Fibroblast of lung (primary cell): ENCODE data around the gene FBXO17. TPM values are rescaled to one million over a fixed set of nuclear protein-coding genes. Genes with fewer than 3 reads are reported as not detected.

Experiments used
- DNase-seq, 2 donors: peaks; one replicate each; pipeline versions ENCODE4 v3.0.0 to v3.0.0-alpha.2; 2010; ENCODE audit warnings: low read depth in 2 of 2
- H2AFZ ChIP-seq: 2 replicates; pipeline ENCODE4 v1.5.1; 2012; ENCODE audit warnings: low read length, control low read depth, inconsistent platforms
- H3K27ac ChIP-seq: 2 replicates; pipeline ENCODE4 v1.5.1; 2011; ENCODE audit warnings: low read length, control low read depth; ENCODE audit not compliant: insufficient read depth
- H3K27me3 ChIP-seq: 2 replicates; pipeline ENCODE4 v1.5.1; 2011; ENCODE audit warnings: mild to moderate bottlenecking, low read length; ENCODE audit not compliant: control insufficient read depth, insufficient read depth
- H3K36me3 ChIP-seq: 2 replicates; pipeline ENCODE4 v1.5.1; 2011; ENCODE audit warnings: low read length; ENCODE audit not compliant: control insufficient read depth, insufficient read depth
- H3K4me1 ChIP-seq: 2 replicates; pipeline ENCODE4 v1.5.1; 2011; ENCODE audit warnings: low read length; ENCODE audit not compliant: control insufficient read depth, insufficient read depth; ENCODE audit errors: extremely low read depth
- H3K4me2 ChIP-seq: 2 replicates; pipeline ENCODE4 v1.5.1; 2011; ENCODE audit warnings: low read length, control low read depth; ENCODE audit not compliant: insufficient read depth; ENCODE audit errors: extremely low read depth
- H3K4me3 ChIP-seq, 4 experiments: fragments of 200-600 bp in 1 of 4; sonication (generic) in 1 of 4; replicated peaks in 1 of 4; 2 replicates each; pipeline ENCODE4 v1.5.1; 2011 to 2016; ENCODE audit warnings: low read length in 4 of 4, low read depth in 3 of 4, mild to moderate bottlenecking in 3 of 4, control low read depth in 2 of 4, inconsistent platforms in 1 of 4, mixed read lengths in 1 of 4; ENCODE audit not compliant: insufficient read depth in 1 of 4; ENCODE audit errors: control extremely low read depth in 1 of 4
- H3K79me2 ChIP-seq: 2 replicates; pipeline ENCODE4 v1.5.1; 2012; ENCODE audit warnings: mild to moderate bottlenecking, low read length, inconsistent platforms; ENCODE audit not compliant: control insufficient read depth, insufficient read depth
- H3K9ac ChIP-seq: 2 replicates; pipeline ENCODE4 v1.5.1; 2011; ENCODE audit warnings: mild to moderate bottlenecking, low read length, control low read depth; ENCODE audit not compliant: insufficient read depth
- H3K9me3 ChIP-seq: 2 replicates; pipeline ENCODE4 v1.5.1; 2012; ENCODE audit warnings: low read depth, low read length; ENCODE audit not compliant: control insufficient read depth, insufficient read depth
- H4K20me1 ChIP-seq: 2 replicates; pipeline ENCODE4 v1.5.1; 2011; ENCODE audit warnings: low read length; ENCODE audit not compliant: control insufficient read depth, insufficient read depth; ENCODE audit errors: extremely low read depth
- CTCF ChIP-seq, 2 donors: IDR thresholded peaks in 1 of 2; conservative IDR thresholded peaks in 1 of 2; 1 replicate in 1 of 2; 2 replicates in 1 of 2; pipeline ENCODE4 v1.5.1; 2011 to 2012; ENCODE audit warnings: low read length in 2 of 2, control low read depth in 1 of 2, inconsistent platforms in 1 of 2, low read depth in 1 of 2, mild to moderate bottlenecking in 1 of 2
- EZH2 ChIP-seq: IDR thresholded peaks from 2 replicates; pipeline ENCODE4 v1.5.1; 2012; ENCODE audit warnings: low read length, control low read depth, mild to moderate bottlenecking; ENCODE audit errors: missing control alignments
- polyA plus RNA-seq, 2 donors: library from polyadenylated mRNA; depleted of rRNA in 1 of 2; stranded (reverse) in 1 of 2; unstranded in 1 of 2; fragments of >200 nt; gene quantifications; 2 replicates each; pipeline ENCODE4 v1.2.1, GENCODE V29; 2011 to 2012; ENCODE audit warnings: missing spikeins in 1 of 2
- total RNA-seq: library from RNA; depleted of rRNA; stranded (reverse); fragments of >200 nt; gene quantifications from 2 replicates; pipeline ENCODE4 v1.2.1, GENCODE V29; 2014

The FBXO17 gene
- total and polyA plus RNA-seq, 2 donors (not counting 1 experiment from before 2014, with no cell fraction given) = 10.2 to 25.8 TPM

GRCh38 chr19:38912600-38913514 is 62.7 kb downstream of the FBXO17 start:
- H3K27me3 ChIP-seq = peaks cover 3% of the 10 kb centered on the region
- H4K20me1 ChIP-seq = no peaks in the 10 kb centered on the region
- no peaks in the 10 kb centered on the region for H3K36me3 ChIP-seq
- H3K79me2 ChIP-seq = no peaks in the 10 kb centered on the region
- no peak overlapping the region for H3K4me3 ChIP-seq
- TF ChIP-seq CTCF (conservative IDR thresholded peaks at IDR 0.05 in 1 of 2, IDR thresholded peaks at IDR 0.05 in 1 of 2; ENCODE audit: low read depth in 1 of 2, low read length in 2 of 2) (no peak), EZH2 (no peak)
- no peak overlapping the region for H3K27ac ChIP-seq
- no peak overlapping the region for H3K9ac ChIP-seq
- no peaks in the 10 kb centered on the region for H3K4me1 ChIP-seq
- DNase-seq = no peak
- no peak overlapping the region for H3K4me2 ChIP-seq
- H2AFZ ChIP-seq = no peak overlapping the region
- no peaks in the 10 kb centered on the region for H3K9me3 ChIP-seq

- no peak for DNase-seq
- Histone ChIP-seq H3K36me3 (peaks cover 2% of the 10 kb centered on the region), H3K4me2 (no peak overlapping the region), H3K9me3 (no peaks in the 10 kb centered on the region), H2AFZ (no peak overlapping the region), H3K27ac (no peak overlapping the region), H3K9ac (no peak overlapping the region), H4K20me1 (no peaks in the 10 kb centered on the region), H3K27me3 (peaks cover 3% of the 10 kb centered on the region), H3K4me1 (no peaks in the 10 kb centered on the region), H3K4me3 (no peak overlapping the region), H3K79me2 (no peaks in the 10 kb centered on the region)
- TF ChIP-seq CTCF (conservative IDR thresholded peaks at IDR 0.05 in 1 of 2, IDR thresholded peaks at IDR 0.05 in 1 of 2; ENCODE audit: low read depth in 1 of 2, low read length in 2 of 2) (no peak), EZH2 (no peak)
These were observed 64.0 kb downstream of the FBXO17 start for GRCh38 chr19:38911388-38912001.

GRCh38 chr19:38910488-38910887 is 65.1 kb downstream of the FBXO17 start:
- Histone ChIP-seq H3K27ac (no peak overlapping the region), H3K79me2 (no peaks in the 10 kb centered on the region), H3K9ac (no peak overlapping the region), H4K20me1 (no peaks in the 10 kb centered on the region), H2AFZ (no peak overlapping the region), H3K4me3 (no peak overlapping the region), H3K9me3 (no peaks in the 10 kb centered on the region), H3K36me3 (peaks cover 2% of the 10 kb centered on the region), H3K4me1 (no peaks in the 10 kb centered on the region), H3K4me2 (no peak overlapping the region), H3K27me3 (peaks cover 3% of the 10 kb centered on the region)
- TF ChIP-seq EZH2 (no peak), CTCF (conservative IDR thresholded peaks at IDR 0.05 in 1 of 2, IDR thresholded peaks at IDR 0.05 in 1 of 2; ENCODE audit: low read depth in 1 of 2, low read length in 2 of 2) (no peak)
- DNase-seq = no peak
